GM12873 (cell line): Measurements from ENCODE around the gene XYLT2.

Experiments
- CTCF ChIP-seq: IDR thresholded peaks from 2 replicates; pipeline ENCODE4 v1.5.1; 2012; ENCODE audit warnings: low read depth, mild to moderate bottlenecking, moderate library complexity, low read length, control low read depth; ENCODE audit not compliant: insufficient read depth; ENCODE audit errors: missing control alignments

XYLT2 gene

GRCh38 chr17:50314456-50315011 lies 31.4 kb upstream of the XYLT2 start:
- TF ChIP-seq CTCF = no peak

- TF ChIP-seq CTCF = no peak
Measured at GRCh38 chr17:50316016-50316587, 29.8 kb upstream of the XYLT2 start.

- TF ChIP-seq CTCF = no peak
Measured at GRCh38 chr17:50317121-50317520, 28.8 kb upstream of the XYLT2 start.

- no peak for TF ChIP-seq CTCF
Measured at GRCh38 chr17:50318501-50319285, 27.2 kb upstream of the XYLT2 start.

- TF ChIP-seq CTCF = no peak
Measured at GRCh38 chr17:50319306-50320004, 26.5 kb upstream of the XYLT2 start.

GRCh38 chr17:50322271-50322670 lies 23.7 kb upstream of the XYLT2 start:
- TF ChIP-seq CTCF = no peak

GRCh38 chr17:50323060-50323459 lies 22.9 kb upstream of the XYLT2 start:
- no peak for TF ChIP-seq CTCF
